ENCODE measurements around the gene NDRG4.

Gene NDRG4

GRCh38 chr16:58497468-58497867 lies 2.5 kb upstream of the NDRG4 start:
- no peak for DNase-seq

- DNase-seq = no peak
Measured at GRCh38 chr16:58497935-58498334, 2.0 kb upstream of the NDRG4 start.

GRCh38 chr16:58498341-58499091 lies 1.4 kb upstream of the NDRG4 start:
- no peak for DNase-seq

DNA sequence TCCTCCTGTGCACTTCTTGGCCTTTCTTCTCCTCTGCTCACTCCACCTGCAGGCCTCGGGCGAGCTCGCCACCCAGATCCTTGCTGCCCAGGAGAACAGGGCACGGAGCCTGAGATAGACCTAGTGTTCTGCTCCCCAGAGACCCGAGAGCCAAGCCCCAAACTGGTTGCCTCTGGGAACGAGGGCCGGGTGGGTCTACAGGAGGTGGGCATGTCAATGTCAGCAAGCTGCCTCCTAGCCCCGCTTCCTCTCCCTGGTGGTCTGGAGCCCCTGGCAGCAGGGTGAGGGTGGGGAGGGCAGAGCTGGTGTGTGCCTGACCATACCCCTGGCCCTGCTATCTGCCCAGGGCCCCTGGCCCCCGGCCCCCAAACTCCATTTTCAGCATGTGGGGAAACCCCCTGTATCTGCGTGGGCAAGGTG lies 841 bp upstream of the NDRG4 start:
- DNase-seq = no peak

- peak; percentile 30 for DNase-seq
Measured at GRCh38 chr16:58500430-58501241, 693 bp downstream of the NDRG4 start.

DNA sequence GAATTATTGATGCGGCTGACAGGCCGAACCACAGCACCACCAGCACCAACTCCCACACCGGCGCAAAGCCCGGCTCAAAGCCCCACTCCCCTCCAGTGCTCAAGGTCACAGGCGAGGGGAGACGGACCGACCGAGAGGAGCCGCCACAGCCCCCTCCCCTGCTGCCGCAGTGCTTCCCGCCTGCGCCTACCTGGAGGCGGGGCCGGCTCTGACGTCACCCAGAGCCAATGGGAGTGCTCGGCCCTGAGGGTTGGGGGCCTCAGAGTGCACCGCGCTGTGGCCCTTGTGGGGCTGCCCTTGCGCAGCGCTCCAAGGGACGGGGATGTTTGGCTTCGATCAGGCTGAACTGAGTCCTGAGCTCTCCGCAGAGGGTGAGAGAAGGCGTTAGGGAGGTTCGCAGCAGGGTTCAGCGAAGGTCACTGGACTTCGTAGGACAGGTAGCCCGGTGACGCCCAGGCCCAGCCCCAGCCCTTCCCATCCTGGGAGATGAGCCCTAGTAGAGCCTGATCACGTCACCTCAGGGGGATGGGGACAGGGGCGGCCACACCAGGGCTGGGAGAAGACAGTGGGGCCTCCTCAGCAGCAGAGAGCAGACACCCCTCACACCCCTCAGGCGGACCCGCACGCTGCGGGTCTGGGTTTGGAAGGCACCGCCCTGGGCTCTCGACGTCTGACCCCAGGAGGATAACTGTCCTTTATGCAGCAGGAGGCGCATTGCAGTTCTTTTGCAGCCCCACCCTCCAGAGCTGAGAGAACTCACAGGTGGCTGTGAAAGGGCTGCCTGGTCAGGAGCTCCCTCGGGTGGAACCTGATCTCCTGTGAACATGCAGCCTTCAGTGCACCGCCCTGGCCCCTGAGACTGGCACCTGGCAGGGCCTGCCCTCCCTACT lies 1.5 kb downstream of the NDRG4 start:
- peak; percentile 51 for DNase-seq

DNA sequence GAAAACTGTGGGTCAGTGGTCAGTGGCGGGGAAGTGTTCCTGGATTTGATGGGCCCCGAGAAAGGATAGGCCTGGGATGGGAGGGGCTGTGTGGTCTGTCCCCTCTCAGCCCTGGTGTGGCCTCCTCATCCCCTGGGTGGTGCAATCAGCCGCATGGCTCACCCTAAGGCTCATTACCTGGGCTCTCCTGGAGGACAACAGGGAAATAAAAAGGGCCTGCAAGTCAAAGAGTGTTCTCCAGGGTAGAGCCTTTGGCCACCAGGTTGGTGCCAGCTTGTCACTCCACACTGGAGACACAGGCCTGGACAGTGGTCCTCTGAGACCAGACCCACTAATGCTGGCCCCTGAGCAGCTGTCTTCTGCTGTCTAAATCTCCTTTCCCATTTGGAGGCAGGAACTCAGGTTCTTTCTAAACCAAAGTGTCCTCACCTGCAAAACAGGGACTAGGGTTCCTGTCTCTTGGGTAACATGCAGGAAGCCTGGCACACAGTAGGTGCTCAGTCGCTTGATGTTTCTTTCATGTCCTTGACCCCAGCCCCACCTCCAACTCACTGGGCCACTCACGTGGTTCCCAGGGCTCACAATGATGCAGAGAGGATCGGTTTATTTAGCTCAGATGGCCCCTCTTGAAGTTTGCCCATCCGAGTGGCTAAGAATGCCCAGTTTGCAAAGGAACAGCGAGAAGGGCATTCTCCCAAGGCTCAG lies 2.4 kb downstream of the NDRG4 start:
- DNase-seq = no peak

DNA sequence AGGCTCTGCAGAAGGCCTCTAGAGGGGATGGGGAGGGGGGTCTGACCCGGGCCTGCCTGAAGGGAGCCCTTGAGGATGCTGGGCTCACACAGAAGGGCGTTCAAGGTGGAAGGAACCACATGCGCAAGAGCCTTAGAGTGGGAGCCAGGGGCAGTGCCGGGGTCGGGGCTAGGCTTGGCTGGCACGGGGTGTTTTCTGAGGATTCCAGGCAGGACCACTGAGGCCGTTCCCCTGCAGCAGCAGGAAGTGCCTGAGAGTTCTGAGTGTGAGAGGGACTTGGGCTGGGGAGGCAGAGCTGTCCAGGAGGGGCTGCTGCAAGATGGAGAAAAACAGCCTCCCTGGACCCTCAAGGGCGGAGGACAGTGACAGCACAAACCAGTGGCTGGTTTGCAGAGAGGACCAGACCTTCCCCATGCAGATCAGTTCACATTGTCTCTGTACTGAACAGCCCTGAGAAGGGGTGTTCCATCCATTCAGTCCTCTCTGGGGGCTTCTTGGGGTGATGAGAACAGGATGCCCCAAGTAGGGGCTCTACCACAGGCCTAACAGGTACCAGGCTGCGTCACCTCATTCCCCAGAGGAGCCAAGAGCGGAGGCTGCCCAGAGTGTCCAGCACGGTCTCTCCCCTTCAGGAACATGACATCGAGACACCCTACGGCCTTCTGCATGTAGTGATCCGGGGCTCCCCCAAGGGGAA lies 3.4 kb downstream of the NDRG4 start:
- DNase-seq = no peak

- no peak for DNase-seq
Measured at GRCh38 chr16:58503863-58504688, 4.1 kb downstream of the NDRG4 start.

- DNase-seq = no peak
Measured at GRCh38 chr16:58506241-58507194, 6.6 kb downstream of the NDRG4 start.

- DNase-seq = no peak
Measured at GRCh38 chr16:58507195-58507962, 7.4 kb downstream of the NDRG4 start.

DNA sequence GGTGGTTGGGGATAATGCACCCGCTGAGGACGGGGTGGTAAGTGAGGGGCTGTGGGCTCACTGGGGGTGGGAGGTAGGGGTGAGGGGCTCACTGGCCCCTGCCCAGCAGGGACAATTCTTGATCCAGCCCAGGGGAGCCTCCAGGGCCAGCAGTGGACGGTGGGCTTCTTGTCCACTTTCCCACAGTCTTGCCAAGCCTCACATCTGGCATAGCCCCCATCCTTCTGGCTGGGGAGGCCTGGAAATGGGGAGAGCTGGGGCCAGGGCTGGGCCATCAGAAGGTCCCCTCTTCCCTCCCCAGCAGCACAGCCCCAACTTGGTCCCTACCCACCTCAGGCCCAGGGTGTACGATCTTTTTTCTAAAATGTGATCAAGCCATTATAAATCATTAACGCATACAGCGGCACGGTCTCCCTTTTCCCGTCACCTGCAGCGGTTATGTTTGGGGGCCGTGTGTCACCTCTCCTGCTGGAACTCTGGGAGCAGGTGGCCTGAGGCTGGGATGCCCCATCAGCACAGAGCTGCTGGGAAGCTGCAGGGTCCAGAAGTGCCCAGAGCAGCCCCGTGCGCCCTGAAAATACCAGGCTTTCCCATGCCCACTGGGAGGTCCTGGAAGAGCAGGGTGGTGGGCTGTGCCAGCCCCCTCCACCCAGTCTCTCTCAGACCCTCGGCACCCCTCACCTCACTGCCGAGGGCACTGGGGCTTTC lies 8.2 kb downstream of the NDRG4 start:
- no peak for DNase-seq

- DNase-seq = no peak
Measured at GRCh38 chr16:58508671-58509251, 8.8 kb downstream of the NDRG4 start.

DNA sequence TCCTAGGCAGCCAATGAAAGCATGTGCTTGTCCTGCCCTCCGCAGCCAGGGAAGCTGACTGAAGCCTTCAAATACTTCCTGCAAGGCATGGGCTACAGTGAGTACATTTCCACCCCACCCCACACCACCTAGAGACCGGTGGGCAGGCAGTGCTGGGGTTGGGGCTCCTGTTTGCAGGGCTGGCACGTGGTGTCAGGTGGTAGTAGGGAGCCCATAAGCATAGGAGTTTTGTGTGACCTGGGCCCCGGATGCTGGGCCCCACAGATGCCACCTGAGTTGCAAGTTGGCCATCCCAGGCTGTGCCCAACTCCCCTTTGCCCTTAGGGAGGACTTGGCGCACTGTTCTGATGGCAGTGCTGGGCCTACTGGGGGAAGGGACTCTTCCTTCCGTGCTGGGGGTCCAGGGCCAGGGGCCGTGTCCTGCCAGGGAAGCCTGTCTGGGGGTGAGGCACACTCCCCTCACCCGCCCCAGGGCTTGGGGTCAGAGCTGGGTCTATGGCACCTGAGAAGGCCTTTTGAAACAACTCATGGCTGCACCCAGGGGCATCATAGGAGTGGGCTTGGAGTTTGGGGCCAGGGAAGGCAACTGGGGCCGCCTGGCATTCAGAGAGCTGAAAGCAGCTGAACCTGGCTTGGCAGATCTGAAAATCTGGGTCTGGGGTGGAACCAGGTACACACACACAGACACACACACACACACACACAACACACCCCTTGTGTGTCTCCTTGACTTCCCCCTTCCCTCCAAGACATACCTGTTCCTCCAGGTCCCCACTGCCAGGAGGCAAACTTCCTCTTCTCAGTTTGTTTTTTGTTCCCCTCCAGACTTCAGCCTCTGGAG lies 9.5 kb downstream of the NDRG4 start:
- no peak for DNase-seq

- no peak for DNase-seq
Measured at GRCh38 chr16:58510097-58510775, 10.3 kb downstream of the NDRG4 start.

All from effector CD8-positive, alpha-beta T cell (primary cell).